RWPE2 (cell line): ENCODE results near the gene MAP4K3.

Source experiments
- ATAC-seq: fragments of 200-7000 bp; cut with Tn5 transposase; 3 replicates; pipeline ENCODE4 v1.9.1; 2021; ENCODE audit warnings: low read depth
- DNase-seq: peaks from one replicate; pipeline ENCODE4 v3.0.0-alpha.2; 2020; ENCODE audit warnings: low spot score
- H3K27ac ChIP-seq: fragments of 450-650 bp; 2 replicates; pipeline ENCODE4 v1.5.1; 2017; ENCODE audit warnings: mild to moderate bottlenecking; ENCODE audit not compliant: poor library complexity, severe bottlenecking
- H3K27me3 ChIP-seq: fragments of 250-450 bp; sonication (Bioruptor Pico); 2 replicates; pipeline ENCODE4 v1.5.1; 2021; ENCODE audit warnings: mild to moderate bottlenecking, moderate library complexity; ENCODE audit not compliant: insufficient read depth, poor library complexity, severe bottlenecking
- H3K36me3 ChIP-seq: fragments of 250-450 bp; sonication (Bioruptor Pico); 2 replicates; pipeline ENCODE4 v1.5.1; 2020; ENCODE audit warnings: low read depth, mild to moderate bottlenecking, moderate library complexity
- H3K4me1 ChIP-seq: fragments of 250-450 bp; sonication (Bioruptor Pico); 2 replicates; pipeline ENCODE4 v1.5.1; 2021; ENCODE audit warnings: mild to moderate bottlenecking, moderate library complexity; ENCODE audit not compliant: insufficient read depth, poor library complexity, severe bottlenecking
- H3K4me3 ChIP-seq: fragments of 250-450 bp; sonication (Bioruptor Pico); 2 replicates; pipeline ENCODE4 v1.5.1; 2021; ENCODE audit warnings: mild to moderate bottlenecking, moderate library complexity; ENCODE audit not compliant: severe bottlenecking
- H3K9me3 ChIP-seq: fragments of 250-450 bp; sonication (Bioruptor Pico); 2 replicates; pipeline ENCODE4 v1.5.1; 2021; ENCODE audit warnings: mild to moderate bottlenecking, moderate library complexity; ENCODE audit not compliant: severe bottlenecking
- TF ChIP-seq, protein P1 (sequence below): fragments of 450-650 bp; IDR thresholded peaks from one replicate; pipeline ENCODE4 v1.5.1; 2017; ENCODE audit warnings: mild to moderate bottlenecking, moderate library complexity; ENCODE audit not compliant: poor library complexity, severe bottlenecking

MAP4K3 gene

GRCh38 chr2:39338502-39338901 is 98.6 kb downstream of the MAP4K3 start:
- no peak overlapping the region for H3K27ac ChIP-seq
- H3K27me3 ChIP-seq = no peaks in the 10 kb centered on the region
- H3K9me3 ChIP-seq = no peaks in the 10 kb centered on the region
- DNase-seq (no peak), ATAC-seq (no peak)
- H3K36me3 ChIP-seq = peaks cover 14% of the 10 kb centered on the region; the same call in 1 of the 2 replicates
- H3K4me3 ChIP-seq = no peak overlapping the region
- no peaks in the 10 kb centered on the region for H3K4me1 ChIP-seq
- TF ChIP-seq, protein P1, sequence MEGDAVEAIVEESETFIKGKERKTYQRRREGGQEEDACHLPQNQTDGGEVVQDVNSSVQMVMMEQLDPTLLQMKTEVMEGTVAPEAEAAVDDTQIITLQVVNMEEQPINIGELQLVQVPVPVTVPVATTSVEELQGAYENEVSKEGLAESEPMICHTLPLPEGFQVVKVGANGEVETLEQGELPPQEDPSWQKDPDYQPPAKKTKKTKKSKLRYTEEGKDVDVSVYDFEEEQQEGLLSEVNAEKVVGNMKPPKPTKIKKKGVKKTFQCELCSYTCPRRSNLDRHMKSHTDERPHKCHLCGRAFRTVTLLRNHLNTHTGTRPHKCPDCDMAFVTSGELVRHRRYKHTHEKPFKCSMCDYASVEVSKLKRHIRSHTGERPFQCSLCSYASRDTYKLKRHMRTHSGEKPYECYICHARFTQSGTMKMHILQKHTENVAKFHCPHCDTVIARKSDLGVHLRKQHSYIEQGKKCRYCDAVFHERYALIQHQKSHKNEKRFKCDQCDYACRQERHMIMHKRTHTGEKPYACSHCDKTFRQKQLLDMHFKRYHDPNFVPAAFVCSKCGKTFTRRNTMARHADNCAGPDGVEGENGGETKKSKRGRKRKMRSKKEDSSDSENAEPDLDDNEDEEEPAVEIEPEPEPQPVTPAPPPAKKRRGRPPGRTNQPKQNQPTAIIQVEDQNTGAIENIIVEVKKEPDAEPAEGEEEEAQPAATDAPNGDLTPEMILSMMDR = no peak

GRCh38 chr2:39335930-39336329 is 101.2 kb downstream of the MAP4K3 start:
- Histone ChIP-seq H3K4me1 (no peaks in the 10 kb centered on the region), H3K27ac (no peak overlapping the region), H3K9me3 (no peaks in the 10 kb centered on the region), H3K36me3 (peaks cover 15% of the 10 kb centered on the region; the same call in 1 of the 2 replicates), H3K4me3 (no peak overlapping the region), H3K27me3 (no peaks in the 10 kb centered on the region)
- no peak for DNase-seq
- TF ChIP-seq, protein P1 = no peak
- ATAC-seq = no peak

- DNase-seq (no peak), ATAC-seq (no peak)
- Histone ChIP-seq H3K27me3 (no peaks in the 10 kb centered on the region), H3K9me3 (no peaks in the 10 kb centered on the region), H3K36me3 (peaks cover 25% of the 10 kb centered on the region), H3K4me3 (no peak overlapping the region), H3K4me1 (no peaks in the 10 kb centered on the region), H3K27ac (no peak overlapping the region)
- TF ChIP-seq, protein P1 = no peak
These were observed 102.1 kb downstream of the MAP4K3 start for GRCh38 chr2:39334978-39335377.

- no peak overlapping the region for H3K4me3 ChIP-seq
- no peak overlapping the region for H3K27ac ChIP-seq
- H3K9me3 ChIP-seq = no peaks in the 10 kb centered on the region
- no peaks in the 10 kb centered on the region for H3K27me3 ChIP-seq
- TF ChIP-seq, protein P1 = no peak
- H3K36me3 ChIP-seq = peaks cover 26% of the 10 kb centered on the region
- DNase-seq = no peak
- no peaks in the 10 kb centered on the region for H3K4me1 ChIP-seq
- ATAC-seq = no peak
These were observed 102.6 kb downstream of the MAP4K3 start for GRCh38 chr2:39334529-39334928.

- no peaks in the 10 kb centered on the region for H3K9me3 ChIP-seq
- H3K27ac ChIP-seq = no peak overlapping the region
- peaks cover 27% of the 10 kb centered on the region for H3K36me3 ChIP-seq
- no peaks in the 10 kb centered on the region for H3K27me3 ChIP-seq
- H3K4me3 ChIP-seq = no peak overlapping the region
- no peak for DNase-seq
- no peak for ATAC-seq
- H3K4me1 ChIP-seq = no peaks in the 10 kb centered on the region
- TF ChIP-seq, protein P1 = no peak
These were observed 110.4 kb downstream of the MAP4K3 start for GRCh38 chr2:39326644-39327043.
